ENCODE data around the gene PDCD2L. TPM values are rescaled to one million over a fixed set of nuclear protein-coding genes. Genes with fewer than 3 reads are reported as not detected.

The PDCD2L gene
- total RNA-seq, 4 donors from 2014 or later = 5.9 to 20.3 (median 14.7) TPM

DNA sequence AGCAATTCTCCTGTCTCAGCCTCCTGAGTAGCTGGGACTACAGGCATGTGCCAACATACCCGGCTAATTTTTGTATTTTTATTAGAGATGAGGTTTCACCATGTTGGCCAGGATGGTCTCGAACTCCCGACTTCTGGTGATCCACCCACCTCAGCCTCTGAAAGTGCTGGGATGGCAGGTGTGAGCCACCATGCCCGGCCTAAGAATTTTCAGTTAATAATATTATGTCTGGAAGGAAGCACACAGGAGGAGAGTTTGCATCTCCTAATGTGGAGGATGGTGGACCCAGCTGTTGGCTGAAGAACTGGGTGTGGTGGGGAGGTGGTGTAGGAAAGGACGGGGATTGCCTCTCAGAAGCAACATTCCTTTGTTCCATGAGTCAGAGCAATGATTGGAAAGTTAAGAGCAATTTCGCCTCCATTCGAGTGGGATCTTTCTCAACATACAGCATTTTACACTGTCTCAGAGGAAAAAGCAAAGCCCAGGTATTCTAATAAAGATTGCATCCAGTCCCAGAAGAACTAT is 11.9 kb downstream of the PDCD2L start:
- no peak overlapping the region for H3K4me3 ChIP-seq
- TF ChIP-seq POLR2A (IDR thresholded peaks at IDR 0.05) = no peak
- TF ChIP-seq EP300 (IDR thresholded peaks at IDR 0.05) = no peak
- no peak for TF ChIP-seq POLR2AphosphoS5 (IDR thresholded peaks at IDR 0.05)
- TF ChIP-seq CTCF (IDR thresholded peaks at IDR 0.05) = no peak
- no peaks in the 10 kb centered on the region for H3K27me3 ChIP-seq
- H3K4me1 ChIP-seq = no peaks in the 10 kb centered on the region
- H3K36me3 ChIP-seq = peaks cover 46% of the 10 kb centered on the region
- H3K27ac ChIP-seq = no peak overlapping the region
- no peaks in the 10 kb centered on the region for H3K9me3 ChIP-seq
- DNase-seq (ENCODE audit: low spot score in 2 of 2) = peak in 1 of 2 donors; percentile 62
- 90% methylated on average over 7 of the region's 7 CpGs for WGBS

DNA sequence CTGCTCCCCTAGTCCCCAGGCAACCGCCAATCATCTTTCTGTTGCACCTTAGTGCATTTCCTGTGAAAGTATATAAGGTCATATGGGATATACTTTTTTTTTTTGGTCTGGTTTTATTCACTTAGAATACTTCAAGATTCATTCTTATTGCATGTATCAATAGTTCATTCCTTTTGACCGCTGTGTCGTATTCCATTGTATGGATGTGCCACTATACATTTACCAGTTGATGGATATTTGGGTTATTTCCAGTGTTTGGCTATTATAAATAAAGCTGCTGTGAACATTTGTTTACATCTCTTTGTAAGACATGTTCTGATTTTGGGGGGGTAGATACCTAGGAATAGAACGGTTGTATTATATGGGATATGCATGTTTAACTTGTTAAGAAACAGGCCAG is 14.1 kb downstream of the PDCD2L start:
- TF ChIP-seq EP300 (IDR thresholded peaks at IDR 0.05) (no peak), POLR2AphosphoS5 (IDR thresholded peaks at IDR 0.05) (no peak), POLR2A (IDR thresholded peaks at IDR 0.05) (no peak)
- Histone ChIP-seq H3K4me3 (no peak overlapping the region), H3K27me3 (no peaks in the 10 kb centered on the region), H3K4me1 (no peaks in the 10 kb centered on the region), H3K27ac (no peak overlapping the region), H3K36me3 (peaks cover 50% of the 10 kb centered on the region), H3K9me3 (no peaks in the 10 kb centered on the region)
- WGBS = 92% methylated on average over 4 of the region's 4 CpGs
- DNase-seq (ENCODE audit: low spot score in 2 of 2) = peak in 1 of 2 donors; percentile 11

- WGBS = 76% methylated on average over 8 of the region's 8 CpGs
- DNase-seq (ENCODE audit: low spot score in 2 of 2) = no peak
Measured at GRCh38 chr19:34426096-34426661, 22.0 kb downstream of the PDCD2L start.

GRCh38 chr19:34428549-34429285 is 24.5 kb downstream of the PDCD2L start:
- Histone ChIP-seq H3K4me3 (peak overlapping the region; percentile 100), H3K36me3 (peaks cover 14% of the 10 kb centered on the region), H3K27me3 (no peaks in the 10 kb centered on the region), H3K27ac (peak overlapping the region; percentile 98), H3K9me3 (no peaks in the 10 kb centered on the region), H3K4me1 (peaks cover 34% of the 10 kb centered on the region)
- DNase-seq (ENCODE audit: low spot score in 2 of 2) = no peak
- 0% methylated on average over 50 of the region's 68 CpGs for WGBS
- TF ChIP-seq EP300 (IDR thresholded peaks at IDR 0.05) = no peak
- TF ChIP-seq POLR2A (IDR thresholded peaks at IDR 0.05) = no peak

More at GRCh38 chr19:34426096-34426661, 22.0 kb downstream of the PDCD2L start:
- Histone ChIP-seq H3K9me3 (no peaks in the 10 kb centered on the region), H3K36me3 (peaks cover 26% of the 10 kb centered on the region), H3K4me3 (no peak overlapping the region), H3K4me1 (peaks cover 24% of the 10 kb centered on the region), H3K27me3 (no peaks in the 10 kb centered on the region), H3K27ac (no peak overlapping the region)
- TF ChIP-seq POLR2A (IDR thresholded peaks at IDR 0.05) = no peak
- TF ChIP-seq EP300 (IDR thresholded peaks at IDR 0.05) = no peak
- TF ChIP-seq POLR2AphosphoS5 (IDR thresholded peaks at IDR 0.05) = no peak
- no peak for TF ChIP-seq CTCF (IDR thresholded peaks at IDR 0.05)

DNA sequence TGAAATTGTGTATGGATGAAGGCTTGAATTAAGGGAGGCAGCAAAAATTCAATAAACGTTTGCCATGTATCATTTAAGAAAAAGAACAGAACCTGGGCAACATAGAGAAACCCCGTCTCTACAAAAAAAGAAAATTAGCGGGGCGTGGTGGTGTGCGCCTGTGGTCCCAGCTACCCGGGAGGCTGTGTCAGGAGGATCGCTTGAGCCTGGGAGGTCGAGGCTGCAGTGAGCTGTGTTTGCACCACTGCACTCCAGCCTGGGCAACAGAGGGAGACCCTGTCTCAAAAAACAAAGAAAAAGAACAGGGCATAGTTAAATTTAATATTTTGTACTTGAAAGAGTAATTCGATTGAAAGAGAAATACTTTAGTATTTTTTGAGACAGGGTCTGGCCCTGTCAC is 25.4 kb downstream of the PDCD2L start:
- Histone ChIP-seq H3K9me3 (no peaks in the 10 kb centered on the region), H3K27ac (peak overlapping the region; percentile 98), H3K4me3 (peak overlapping the region; percentile 100), H3K27me3 (no peaks in the 10 kb centered on the region), H3K36me3 (peaks cover 12% of the 10 kb centered on the region), H3K4me1 (peaks cover 34% of the 10 kb centered on the region)
- no peak for DNase-seq (ENCODE audit: low spot score in 2 of 2)
- TF ChIP-seq EP300 (IDR thresholded peaks at IDR 0.05) = no peak
- WGBS = 69% methylated on average over 9 of the region's 9 CpGs

- no peak for DNase-seq (ENCODE audit: low spot score in 2 of 2)
- H3K4me3 ChIP-seq = peak overlapping the region; percentile 100
- peaks cover 34% of the 10 kb centered on the region for H3K4me1 ChIP-seq
- no peaks in the 10 kb centered on the region for H3K27me3 ChIP-seq
- peak overlapping the region; percentile 10 for H3K27ac ChIP-seq
- H3K36me3 ChIP-seq = peaks cover 26% of the 10 kb centered on the region
- WGBS = 41% methylated on average over 6 of the region's 6 CpGs
- H3K9me3 ChIP-seq = no peaks in the 10 kb centered on the region
- TF ChIP-seq CTCF (IDR thresholded peaks at IDR 0.05) (peak; percentile 15 to 60), POLR2A (IDR thresholded peaks at IDR 0.05) (no peak)
Measured at GRCh38 chr19:34430738-34431625, 26.8 kb downstream of the PDCD2L start.
